HCT116 (cell line): Measurements from ENCODE around the gene LMOD3. TPM values are rescaled to one million over a fixed set of nuclear protein-coding genes. Genes with fewer than 3 reads are reported as not detected.
A peak's percentile ranks its signal among the peaks of the same experiment; 100 is the strongest.

Experiments used
- ATAC-seq: fragments of 200-7000 bp; cut with Tn5 transposase; 2 replicates; pipeline ENCODE4 v1.9.1; 2020; ENCODE audit warnings: mild to moderate bottlenecking, moderate library complexity
- BruUV-seq: library from RNA; stranded (reverse); fragments of 400-500 nt; replicated peaks from 2 replicates; lab custom pipeline; 2021; lab: Mats Ljungman, UMichigan
- CTCF ChIA-PET: fragments of 300-600 bp; sonication (Branson Sonifier 250); formaldehyde crosslinking; loops from one replicate; lab custom pipeline; 2021; ENCODE audit warnings: antibody characterized with exemption; lab: Charles Lee
- POLR2A ChIA-PET: fragments of 300-600, 350-600 bp; sonication (Branson Sonifier 250); formaldehyde crosslinking; loops from one replicate; lab custom pipeline; 2021; ENCODE audit warnings: antibody characterized with exemption; lab: Charles Lee
- RAD21 ChIA-PET, 2 experiments: fragments of 300-600 bp; sonication (Branson Sonifier 250); formaldehyde crosslinking; loops; one replicate each; lab custom pipeline; 2023; ENCODE audit warnings: low total read pairs in 2 of 2; ENCODE audit not compliant: uncharacterized antibody in 2 of 2, unreplicated experiment in 2 of 2, low non-redundant PET in 1 of 2; lab: Charles Lee
- DNase-seq: peaks from one replicate; pipeline ENCODE4 v3.0.0-alpha.2; 2010; ENCODE audit warnings: low read depth, low spot score
- H2AFZ ChIP-seq: fragments of 200-600 bp; shearing (Covaris generic), sonication (generic); 2 replicates; pipeline ENCODE4 v1.6.1; 2017; ENCODE audit warnings: low read depth, mixed run types, mixed read lengths, antibody characterized with exemption, low read length; ENCODE audit not compliant: poor library complexity, severe bottlenecking
- H3K27ac ChIP-seq: 2 replicates; pipeline ENCODE4 v1.5.1; 2012; ENCODE audit warnings: low read depth, low read length
- H3K27me3 ChIP-seq: fragments of 200-600 bp; sonication (generic); 2 replicates; pipeline ENCODE4 v1.6.1; 2016; ENCODE audit warnings: mixed run types, low read length, mixed read lengths; ENCODE audit not compliant: insufficient read depth
- H3K36me3 ChIP-seq, 2 experiments: fragments of 200-500 bp in 1 of 2; fragments of 200-600 bp in 1 of 2; sonication (Bioruptor generic) in 1 of 2; sonication (generic) in 1 of 2; 2 replicates each; pipeline versions ENCODE4 v1.5.1 to v1.6.1; 2014 to 2016; ENCODE audit warnings: low read length in 2 of 2, inconsistent platforms in 1 of 2, mixed read lengths in 1 of 2, mixed run types in 1 of 2; ENCODE audit not compliant: insufficient read depth in 2 of 2, control insufficient read depth in 1 of 2
- H3K4me1 ChIP-seq, 2 experiments: fragments of 200-600 bp in 1 of 2; sonication (generic) in 1 of 2; 2 replicates each; pipeline versions ENCODE4 v1.5.1 to v1.6.1; 2012 to 2017; ENCODE audit warnings: low read length in 2 of 2, inconsistent platforms in 1 of 2, mild to moderate bottlenecking in 1 of 2, mixed read lengths in 1 of 2, mixed run types in 1 of 2, moderate library complexity in 1 of 2; ENCODE audit not compliant: insufficient read depth in 2 of 2, control insufficient read depth in 1 of 2
- H3K4me2 ChIP-seq: fragments of 200-600 bp; sonication (generic); 2 replicates; pipeline ENCODE4 v1.6.1; 2017; ENCODE audit warnings: mixed run types, low read length, mixed read lengths
- H3K4me3 ChIP-seq, 2 experiments: fragments of 200-600 bp in 1 of 2; sonication (generic) in 1 of 2; replicated peaks in 1 of 2; 2 replicates each; pipeline ENCODE4 v1.5.1; 2011 to 2016; ENCODE audit warnings: low read length in 2 of 2, control low read depth in 1 of 2, low read depth in 1 of 2, mild to moderate bottlenecking in 1 of 2, mixed read lengths in 1 of 2, mixed run types in 1 of 2
- H3K79me2 ChIP-seq: fragments of 200-600 bp; sonication (generic); 2 replicates; pipeline ENCODE4 v1.6.1; 2017; ENCODE audit warnings: mild to moderate bottlenecking, mixed run types, low read length, moderate library complexity, mixed read lengths; ENCODE audit not compliant: insufficient read depth
- H3K9ac ChIP-seq: fragments of 200-600 bp; sonication (generic); 2 replicates; pipeline ENCODE4 v1.6.1; 2016; ENCODE audit warnings: low read length, mixed read lengths
- H3K9me2 ChIP-seq: fragments of 200-600 bp; sonication (generic), shearing (Covaris generic); 2 replicates; pipeline ENCODE4 v1.6.1; 2017; ENCODE audit warnings: mixed run types, mild to moderate bottlenecking, moderate library complexity; ENCODE audit not compliant: insufficient read depth
- H3K9me3 ChIP-seq, 2 experiments: fragments of 200-500 bp in 1 of 2; fragments of 200-600 bp in 1 of 2; sonication (Bioruptor generic) in 1 of 2; sonication (generic) in 1 of 2; 2 replicates each; pipeline ENCODE4 v1.6.1; 2014 to 2017; ENCODE audit warnings: low read length in 2 of 2, mixed read lengths in 2 of 2, inconsistent platforms in 1 of 2, low read depth in 1 of 2, mild to moderate bottlenecking in 1 of 2, mixed run types in 1 of 2, moderate library complexity in 1 of 2; ENCODE audit not compliant: control insufficient read depth in 1 of 2, insufficient read depth in 1 of 2
- H4K20me1 ChIP-seq: fragments of 200-600 bp; sonication (generic), shearing (Covaris generic); 2 replicates; pipeline ENCODE4 v1.6.1; 2017; ENCODE audit warnings: mixed run types, mild to moderate bottlenecking, moderate library complexity; ENCODE audit not compliant: insufficient read depth
- CBX3 ChIP-seq: IDR thresholded peaks from 2 replicates; pipeline ENCODE4 v1.6.1; 2012; ENCODE audit warnings: low read depth
- EZH2 ChIP-seq: fragments of 200-600 bp; sonication (generic); IDR thresholded peaks from 2 replicates; pipeline ENCODE4 v1.6.1; 2017; ENCODE audit warnings: antibody characterized with exemption, mixed run types
- JUND ChIP-seq: IDR thresholded peaks from 2 replicates; pipeline ENCODE4 v1.6.1; 2012
- SRF ChIP-seq: IDR thresholded peaks from 2 replicates; pipeline ENCODE4 v1.6.1; 2012; ENCODE audit warnings: low read depth
- TCF7L2 ChIP-seq: IDR thresholded peaks from 2 replicates; pipeline ENCODE4 v1.7.0; 2011; ENCODE audit warnings: borderline replicate concordance, inconsistent platforms; ENCODE audit not compliant: insufficient read depth, insufficient read length; ENCODE audit errors: extremely low read depth
- YY1 ChIP-seq: IDR thresholded peaks from 2 replicates; pipeline ENCODE4 v1.6.1; 2011; ENCODE audit warnings: low read length, low read depth, moderate library complexity, mild to moderate bottlenecking; ENCODE audit not compliant: insufficient replicate concordance; ENCODE audit errors: extremely low read depth
- ZNF274 ChIP-seq: fragments of 200-500 bp; sonication (Bioruptor generic); IDR thresholded peaks from 2 replicates; pipeline ENCODE4 v1.6.1; 2014; ENCODE audit warnings: mild to moderate bottlenecking, low read depth, low read length, inconsistent platforms
- intact Hi-C: fragments of 100-400 bp; cut with micrococcal nuclease; formaldehyde crosslinking; loops from 2 replicates; pipeline ENCODE4 v1.10.0; 2022
- total RNA-seq: library from RNA; stranded (reverse); gene quantifications from one replicate; pipeline ENCODE4 v1.2.1, GENCODE V29; 2021; ENCODE audit not compliant: unreplicated experiment
- TF ChIP-seq, protein P1 (sequence below): IDR thresholded peaks from 2 replicates; pipeline ENCODE4 v1.6.1; 2012; ENCODE audit warnings: low read depth
- TF ChIP-seq, protein P2 (sequence below): IDR thresholded peaks from 2 replicates; pipeline ENCODE4 v1.6.1; 2011; ENCODE audit warnings: mild to moderate bottlenecking, low read length, moderate library complexity; ENCODE audit not compliant: insufficient replicate concordance; ENCODE audit errors: extremely low read depth
- TF ChIP-seq, protein P3 (sequence below), 3 experiments: fragments of 200-600 bp in 1 of 3; sonication (generic) in 1 of 3; IDR thresholded peaks in 2 of 3; conservative IDR thresholded peaks in 1 of 3; 2 replicates each; pipeline ENCODE4 v1.5.1; 2012 to 2017; ENCODE audit warnings: low read depth in 2 of 3, low read length in 2 of 3, antibody characterized with exemption in 1 of 3, borderline replicate concordance in 1 of 3, control low read depth in 1 of 3, mild to moderate bottlenecking in 1 of 3, mixed read lengths in 1 of 3, mixed run types in 1 of 3, moderate library complexity in 1 of 3; ENCODE audit not compliant: insufficient read depth in 1 of 3

LMOD3 gene
- total RNA-seq, 1 experiment from 2014 or later = not detected

DNA sequence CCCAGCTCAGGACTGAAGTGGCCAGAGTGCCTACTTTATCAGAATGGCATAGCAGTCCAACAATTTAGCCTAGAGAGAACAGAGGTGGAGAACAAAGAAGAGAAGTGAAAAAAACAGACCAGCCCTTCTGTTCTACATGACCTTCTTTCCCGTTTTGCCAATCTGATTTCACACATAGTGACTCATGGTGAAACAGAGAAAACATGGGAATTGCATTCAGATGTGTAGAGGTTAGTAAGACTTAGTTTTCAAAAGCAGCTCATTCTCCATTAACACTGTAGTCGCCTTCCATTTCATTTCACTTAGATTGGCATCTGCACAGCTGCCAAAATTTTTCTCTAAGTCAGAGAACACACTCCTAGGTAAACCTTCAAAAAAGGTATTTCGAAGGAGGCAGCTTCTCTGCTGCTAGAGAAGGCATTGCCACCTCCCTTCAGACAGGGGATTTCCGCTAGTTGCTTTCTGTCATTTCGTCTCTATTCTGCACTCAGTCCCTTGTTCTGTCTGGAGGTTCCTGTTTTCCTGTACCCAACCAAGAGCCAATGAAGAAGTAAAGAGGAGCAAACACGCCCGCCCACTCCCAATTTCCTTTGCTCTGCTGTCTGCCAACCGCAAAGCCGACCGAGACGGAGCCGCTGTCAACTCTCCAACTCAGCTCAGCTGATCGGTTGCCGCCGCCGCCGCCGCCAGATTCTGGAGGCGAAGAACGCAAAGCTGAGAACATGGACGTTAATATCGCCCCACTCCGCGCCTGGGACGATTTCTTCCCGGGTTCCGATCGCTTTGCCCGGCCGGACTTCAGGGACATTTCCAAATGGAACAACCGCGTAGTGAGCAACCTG lies 37.8 kb downstream of the LMOD3 start, which contains the start of gene ARL6IP5 (continued):
- TF ChIP-seq, protein P1, sequence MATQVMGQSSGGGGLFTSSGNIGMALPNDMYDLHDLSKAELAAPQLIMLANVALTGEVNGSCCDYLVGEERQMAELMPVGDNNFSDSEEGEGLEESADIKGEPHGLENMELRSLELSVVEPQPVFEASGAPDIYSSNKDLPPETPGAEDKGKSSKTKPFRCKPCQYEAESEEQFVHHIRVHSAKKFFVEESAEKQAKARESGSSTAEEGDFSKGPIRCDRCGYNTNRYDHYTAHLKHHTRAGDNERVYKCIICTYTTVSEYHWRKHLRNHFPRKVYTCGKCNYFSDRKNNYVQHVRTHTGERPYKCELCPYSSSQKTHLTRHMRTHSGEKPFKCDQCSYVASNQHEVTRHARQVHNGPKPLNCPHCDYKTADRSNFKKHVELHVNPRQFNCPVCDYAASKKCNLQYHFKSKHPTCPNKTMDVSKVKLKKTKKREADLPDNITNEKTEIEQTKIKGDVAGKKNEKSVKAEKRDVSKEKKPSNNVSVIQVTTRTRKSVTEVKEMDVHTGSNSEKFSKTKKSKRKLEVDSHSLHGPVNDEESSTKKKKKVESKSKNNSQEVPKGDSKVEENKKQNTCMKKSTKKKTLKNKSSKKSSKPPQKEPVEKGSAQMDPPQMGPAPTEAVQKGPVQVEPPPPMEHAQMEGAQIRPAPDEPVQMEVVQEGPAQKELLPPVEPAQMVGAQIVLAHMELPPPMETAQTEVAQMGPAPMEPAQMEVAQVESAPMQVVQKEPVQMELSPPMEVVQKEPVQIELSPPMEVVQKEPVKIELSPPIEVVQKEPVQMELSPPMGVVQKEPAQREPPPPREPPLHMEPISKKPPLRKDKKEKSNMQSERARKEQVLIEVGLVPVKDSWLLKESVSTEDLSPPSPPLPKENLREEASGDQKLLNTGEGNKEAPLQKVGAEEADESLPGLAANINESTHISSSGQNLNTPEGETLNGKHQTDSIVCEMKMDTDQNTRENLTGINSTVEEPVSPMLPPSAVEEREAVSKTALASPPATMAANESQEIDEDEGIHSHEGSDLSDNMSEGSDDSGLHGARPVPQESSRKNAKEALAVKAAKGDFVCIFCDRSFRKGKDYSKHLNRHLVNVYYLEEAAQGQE = no peak

DNA sequence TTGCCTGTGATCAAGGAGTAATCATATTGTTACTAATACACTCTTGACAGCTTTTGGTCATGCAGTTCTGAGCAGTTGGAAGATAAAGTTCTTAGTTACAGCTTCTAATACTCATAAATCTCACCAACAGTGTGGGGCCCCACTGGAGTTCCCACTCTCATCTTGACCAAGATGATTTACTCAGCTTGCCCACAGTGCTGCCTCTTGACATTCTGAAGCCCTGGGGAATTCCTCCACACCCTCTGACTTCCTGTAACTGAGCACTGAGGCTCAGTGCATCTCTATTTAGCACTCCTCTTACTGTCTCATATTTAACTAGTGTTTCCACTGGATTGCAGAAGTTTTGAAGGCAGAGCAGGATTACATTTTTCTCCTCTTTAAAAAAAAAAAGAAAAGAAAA lies 39.6 kb downstream of the LMOD3 start:
- Histone ChIP-seq H3K4me3 (no peak overlapping the region), H3K79me2 (peaks cover 41% of the 10 kb centered on the region), H3K4me2 (peak overlapping the region; percentile 40; the same call in 1 of the 2 replicates), H3K4me1 (peaks cover 35 to 69% of the 10 kb centered on the region in 2 experiments), H3K27ac (no peak overlapping the region), H3K9ac (no peak overlapping the region), H3K27me3 (no peaks in the 10 kb centered on the region), H3K36me3 (no peaks in the 10 kb centered on the region), H4K20me1 (no peaks in the 10 kb centered on the region), H3K9me2 (no peaks in the 10 kb centered on the region), H2AFZ (peak overlapping the region; percentile 62), H3K9me3 (no peaks in the 10 kb centered on the region)
- DNase-seq (no peak), ATAC-seq (no peak)
- intact Hi-C loops = no loop called here
- CTCF ChIA-PET = no interaction called here
- RAD21 ChIA-PET = no interaction called here
- POLR2A ChIA-PET = no interaction called here
- no TSS peak for BruUV-seq
- TF ChIP-seq, protein P1 = no peak
- TF ChIP-seq SRF (no peak), ZNF274 (no peak), CBX3 (no peak), TCF7L2 (no peak), JUND (no peak), YY1 (no peak), EZH2 (no peak)
- TF ChIP-seq, protein P2, sequence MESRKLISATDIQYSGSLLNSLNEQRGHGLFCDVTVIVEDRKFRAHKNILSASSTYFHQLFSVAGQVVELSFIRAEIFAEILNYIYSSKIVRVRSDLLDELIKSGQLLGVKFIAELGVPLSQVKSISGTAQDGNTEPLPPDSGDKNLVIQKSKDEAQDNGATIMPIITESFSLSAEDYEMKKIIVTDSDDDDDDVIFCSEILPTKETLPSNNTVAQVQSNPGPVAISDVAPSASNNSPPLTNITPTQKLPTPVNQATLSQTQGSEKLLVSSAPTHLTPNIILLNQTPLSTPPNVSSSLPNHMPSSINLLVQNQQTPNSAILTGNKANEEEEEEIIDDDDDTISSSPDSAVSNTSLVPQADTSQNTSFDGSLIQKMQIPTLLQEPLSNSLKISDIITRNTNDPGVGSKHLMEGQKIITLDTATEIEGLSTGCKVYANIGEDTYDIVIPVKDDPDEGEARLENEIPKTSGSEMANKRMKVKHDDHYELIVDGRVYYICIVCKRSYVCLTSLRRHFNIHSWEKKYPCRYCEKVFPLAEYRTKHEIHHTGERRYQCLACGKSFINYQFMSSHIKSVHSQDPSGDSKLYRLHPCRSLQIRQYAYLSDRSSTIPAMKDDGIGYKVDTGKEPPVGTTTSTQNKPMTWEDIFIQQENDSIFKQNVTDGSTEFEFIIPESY = no peak
- TF ChIP-seq, protein P3, sequence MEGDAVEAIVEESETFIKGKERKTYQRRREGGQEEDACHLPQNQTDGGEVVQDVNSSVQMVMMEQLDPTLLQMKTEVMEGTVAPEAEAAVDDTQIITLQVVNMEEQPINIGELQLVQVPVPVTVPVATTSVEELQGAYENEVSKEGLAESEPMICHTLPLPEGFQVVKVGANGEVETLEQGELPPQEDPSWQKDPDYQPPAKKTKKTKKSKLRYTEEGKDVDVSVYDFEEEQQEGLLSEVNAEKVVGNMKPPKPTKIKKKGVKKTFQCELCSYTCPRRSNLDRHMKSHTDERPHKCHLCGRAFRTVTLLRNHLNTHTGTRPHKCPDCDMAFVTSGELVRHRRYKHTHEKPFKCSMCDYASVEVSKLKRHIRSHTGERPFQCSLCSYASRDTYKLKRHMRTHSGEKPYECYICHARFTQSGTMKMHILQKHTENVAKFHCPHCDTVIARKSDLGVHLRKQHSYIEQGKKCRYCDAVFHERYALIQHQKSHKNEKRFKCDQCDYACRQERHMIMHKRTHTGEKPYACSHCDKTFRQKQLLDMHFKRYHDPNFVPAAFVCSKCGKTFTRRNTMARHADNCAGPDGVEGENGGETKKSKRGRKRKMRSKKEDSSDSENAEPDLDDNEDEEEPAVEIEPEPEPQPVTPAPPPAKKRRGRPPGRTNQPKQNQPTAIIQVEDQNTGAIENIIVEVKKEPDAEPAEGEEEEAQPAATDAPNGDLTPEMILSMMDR (IDR thresholded peaks at IDR 0.05 in 2 of 3, conservative IDR thresholded peaks at IDR 0.05 in 1 of 3; ENCODE audit: borderline replicate concordance in 1 of 3, insufficient read depth in 1 of 3, low read depth in 2 of 3, low read length in 2 of 3) = no peak
